Lower leg skin (tissue), 3 donors: ENCODE measurements around the gene BTBD7.

Source experiments
- POLR2A ChIP-seq, 2 donors: fragments of 450-650 bp; IDR thresholded peaks; one replicate each; pipeline ENCODE4 v1.6.1; 2016 to 2017; ENCODE audit warnings: antibody characterized with exemption in 2 of 2, mild to moderate bottlenecking in 1 of 2, moderate library complexity in 1 of 2
- TF ChIP-seq, protein P1 (sequence below), 3 donors: fragments of 450-650 bp; IDR thresholded peaks; one replicate each; pipeline ENCODE4 v1.5.1; 2016; ENCODE audit warnings: antibody characterized with exemption in 3 of 3, mild to moderate bottlenecking in 3 of 3, moderate library complexity in 2 of 3

DNA sequence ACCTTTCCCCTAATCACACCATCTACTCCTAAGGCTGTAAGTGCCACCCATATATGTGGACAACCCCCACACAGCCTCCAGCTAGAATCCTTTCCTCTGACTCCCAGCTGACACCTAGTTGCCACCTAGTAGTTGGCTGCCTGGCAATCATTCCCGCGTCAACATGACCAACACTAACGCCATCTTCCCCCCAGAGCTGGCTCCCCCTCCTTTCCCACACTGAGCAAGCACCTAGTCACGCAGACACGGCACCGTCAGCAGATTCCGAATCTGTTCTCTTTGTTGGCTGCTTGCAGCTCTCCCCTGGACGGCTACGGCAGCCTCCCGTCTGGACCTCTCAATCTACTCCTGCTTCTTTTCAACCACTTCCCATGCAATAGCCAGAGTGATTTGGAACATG is 98.0 kb downstream of the BTBD7 start:
- TF ChIP-seq, protein P1, sequence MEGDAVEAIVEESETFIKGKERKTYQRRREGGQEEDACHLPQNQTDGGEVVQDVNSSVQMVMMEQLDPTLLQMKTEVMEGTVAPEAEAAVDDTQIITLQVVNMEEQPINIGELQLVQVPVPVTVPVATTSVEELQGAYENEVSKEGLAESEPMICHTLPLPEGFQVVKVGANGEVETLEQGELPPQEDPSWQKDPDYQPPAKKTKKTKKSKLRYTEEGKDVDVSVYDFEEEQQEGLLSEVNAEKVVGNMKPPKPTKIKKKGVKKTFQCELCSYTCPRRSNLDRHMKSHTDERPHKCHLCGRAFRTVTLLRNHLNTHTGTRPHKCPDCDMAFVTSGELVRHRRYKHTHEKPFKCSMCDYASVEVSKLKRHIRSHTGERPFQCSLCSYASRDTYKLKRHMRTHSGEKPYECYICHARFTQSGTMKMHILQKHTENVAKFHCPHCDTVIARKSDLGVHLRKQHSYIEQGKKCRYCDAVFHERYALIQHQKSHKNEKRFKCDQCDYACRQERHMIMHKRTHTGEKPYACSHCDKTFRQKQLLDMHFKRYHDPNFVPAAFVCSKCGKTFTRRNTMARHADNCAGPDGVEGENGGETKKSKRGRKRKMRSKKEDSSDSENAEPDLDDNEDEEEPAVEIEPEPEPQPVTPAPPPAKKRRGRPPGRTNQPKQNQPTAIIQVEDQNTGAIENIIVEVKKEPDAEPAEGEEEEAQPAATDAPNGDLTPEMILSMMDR (IDR thresholded peaks at IDR 0.05) = no peak
- TF ChIP-seq POLR2A (IDR thresholded peaks at IDR 0.05) = no peak
